Measurements from ENCODE around the gene ATF7.
"Not testable (repeated sequence)": the region's sequence is repeated elsewhere in the genome, so short reads cannot be mapped to it uniquely, and the experiment has no call there.

ATF7 gene

DNA sequence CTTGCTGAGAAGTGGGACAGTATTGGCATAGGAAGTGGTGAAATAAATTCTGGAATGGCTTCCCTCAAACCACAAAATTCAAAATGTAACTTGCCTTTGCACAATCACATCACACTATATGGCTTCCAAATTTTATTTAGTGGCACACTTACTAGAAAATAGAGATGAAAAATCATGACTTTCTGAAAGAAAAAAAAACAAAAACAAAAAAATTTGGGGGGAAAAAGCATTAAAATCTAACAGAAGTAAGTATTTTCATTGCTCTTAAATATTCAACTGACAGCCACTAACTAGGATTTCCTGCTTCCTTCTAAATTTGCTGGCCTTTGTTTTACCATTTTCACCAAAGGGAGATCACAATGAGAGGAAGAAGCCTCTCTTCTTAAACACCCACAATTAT lies 23.0 kb downstream of the ATF7 start:
- TF ChIP-seq, protein P1, sequence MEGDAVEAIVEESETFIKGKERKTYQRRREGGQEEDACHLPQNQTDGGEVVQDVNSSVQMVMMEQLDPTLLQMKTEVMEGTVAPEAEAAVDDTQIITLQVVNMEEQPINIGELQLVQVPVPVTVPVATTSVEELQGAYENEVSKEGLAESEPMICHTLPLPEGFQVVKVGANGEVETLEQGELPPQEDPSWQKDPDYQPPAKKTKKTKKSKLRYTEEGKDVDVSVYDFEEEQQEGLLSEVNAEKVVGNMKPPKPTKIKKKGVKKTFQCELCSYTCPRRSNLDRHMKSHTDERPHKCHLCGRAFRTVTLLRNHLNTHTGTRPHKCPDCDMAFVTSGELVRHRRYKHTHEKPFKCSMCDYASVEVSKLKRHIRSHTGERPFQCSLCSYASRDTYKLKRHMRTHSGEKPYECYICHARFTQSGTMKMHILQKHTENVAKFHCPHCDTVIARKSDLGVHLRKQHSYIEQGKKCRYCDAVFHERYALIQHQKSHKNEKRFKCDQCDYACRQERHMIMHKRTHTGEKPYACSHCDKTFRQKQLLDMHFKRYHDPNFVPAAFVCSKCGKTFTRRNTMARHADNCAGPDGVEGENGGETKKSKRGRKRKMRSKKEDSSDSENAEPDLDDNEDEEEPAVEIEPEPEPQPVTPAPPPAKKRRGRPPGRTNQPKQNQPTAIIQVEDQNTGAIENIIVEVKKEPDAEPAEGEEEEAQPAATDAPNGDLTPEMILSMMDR (IDR thresholded peaks at IDR 0.05; ENCODE audit: extremely low read depth, missing control alignments), result no peak
- DNase-seq (ENCODE audit: low spot score), result no peak

DNA sequence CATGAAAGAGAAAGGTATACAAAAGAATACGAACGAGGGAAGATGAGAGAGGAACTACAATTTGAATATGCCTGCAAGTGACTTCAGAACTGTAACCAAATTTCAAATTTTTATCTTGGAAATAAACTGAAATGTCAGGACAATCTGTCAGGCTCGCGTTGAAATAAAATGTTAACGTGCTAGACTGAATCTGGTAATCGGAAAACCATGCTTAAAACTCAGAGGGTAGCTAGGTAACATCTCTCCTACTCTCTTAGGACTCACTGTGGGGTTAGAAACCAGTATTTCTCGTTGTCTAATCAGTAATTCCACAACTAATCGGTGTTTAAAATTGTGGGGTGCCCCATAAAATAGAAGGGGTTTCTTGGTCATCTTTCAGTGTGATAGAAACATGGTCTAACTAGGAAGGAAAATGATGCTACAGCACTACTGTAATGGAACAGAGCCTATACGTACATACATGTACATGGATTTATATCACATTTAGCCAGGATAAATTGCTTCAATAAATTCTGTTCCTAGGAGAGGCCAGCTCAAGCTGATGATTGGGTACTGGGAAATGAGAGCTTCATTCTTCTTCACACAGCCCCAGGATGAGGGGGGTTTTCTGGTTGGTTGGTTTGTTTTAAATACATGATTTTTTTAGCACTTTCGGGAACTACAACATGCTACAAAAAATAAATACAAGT lies 23.9 kb downstream of the ATF7 start:
- no peak for DNase-seq (ENCODE audit: low spot score)
- TF ChIP-seq, protein P1 (IDR thresholded peaks at IDR 0.05; ENCODE audit: extremely low read depth, missing control alignments), result no peak

DNA sequence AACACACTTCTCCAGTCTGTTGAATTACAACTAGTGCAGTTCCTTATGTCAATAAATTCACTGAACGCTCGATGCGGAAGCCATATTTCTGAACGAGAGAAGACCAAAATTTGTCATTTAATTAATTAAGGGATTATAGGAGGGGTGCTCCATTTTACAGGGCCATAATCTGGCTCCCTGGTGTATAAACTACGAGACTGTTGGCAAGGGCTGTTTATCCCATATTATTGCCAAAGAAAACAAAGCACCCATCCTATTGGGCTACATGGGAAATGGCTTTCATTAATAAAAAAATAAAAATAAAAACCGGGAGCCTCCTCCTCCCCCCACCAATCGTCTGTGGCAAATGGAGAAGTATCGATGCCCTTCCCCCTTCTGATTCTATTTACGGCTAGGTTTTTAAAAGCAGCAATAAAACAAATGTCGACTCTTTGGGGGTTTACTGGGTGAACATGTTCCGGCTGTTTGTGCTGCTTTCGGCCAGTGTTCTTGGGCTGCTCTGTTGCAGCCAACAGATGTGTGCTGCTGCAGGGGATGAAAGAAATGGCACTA lies 24.8 kb downstream of the ATF7 start:
- peak; percentile 11 for DNase-seq (ENCODE audit: low spot score)
- TF ChIP-seq, protein P1 (IDR thresholded peaks at IDR 0.05; ENCODE audit: extremely low read depth, missing control alignments), result no peak

DNA sequence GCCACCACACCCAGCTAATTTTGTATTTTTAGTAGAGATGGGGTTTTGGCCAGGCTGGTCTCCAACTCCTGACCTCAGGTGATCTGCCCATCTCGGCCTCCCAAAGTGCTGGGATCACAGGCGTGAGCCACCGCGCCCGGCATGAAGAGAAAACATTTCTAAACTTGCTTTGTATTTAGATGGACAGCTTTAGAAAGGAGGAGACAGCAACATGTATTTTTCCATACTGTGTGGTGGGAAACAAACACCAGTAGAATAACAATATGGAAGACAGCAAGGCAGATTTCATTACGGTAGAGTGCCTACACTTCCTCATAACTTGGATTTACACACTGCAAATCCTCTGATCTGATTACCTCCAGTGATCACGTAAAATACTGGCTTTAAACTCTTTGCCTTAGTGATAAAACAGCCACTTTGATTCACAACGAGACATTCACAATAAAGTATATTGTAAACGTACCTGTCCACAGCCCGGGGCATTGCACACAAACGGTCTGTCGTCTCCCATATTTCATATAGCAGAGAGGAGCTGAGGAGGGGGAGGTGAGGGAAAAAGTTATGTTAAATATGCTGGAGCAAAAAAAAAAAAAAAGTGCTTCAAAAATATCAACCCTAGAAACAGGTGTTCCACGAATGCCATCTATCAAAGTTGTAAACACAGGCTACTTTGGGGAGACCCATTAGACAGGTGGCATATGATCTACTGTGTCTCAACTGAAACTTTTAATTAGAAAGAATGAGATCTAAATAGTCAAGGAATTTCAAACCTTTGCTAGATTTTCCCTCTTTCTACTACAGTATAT lies 25.5 kb downstream of the ATF7 start:
- no peak for DNase-seq (ENCODE audit: low spot score)
- TF ChIP-seq, protein P1 (IDR thresholded peaks at IDR 0.05; ENCODE audit: extremely low read depth, missing control alignments), result no peak

DNA sequence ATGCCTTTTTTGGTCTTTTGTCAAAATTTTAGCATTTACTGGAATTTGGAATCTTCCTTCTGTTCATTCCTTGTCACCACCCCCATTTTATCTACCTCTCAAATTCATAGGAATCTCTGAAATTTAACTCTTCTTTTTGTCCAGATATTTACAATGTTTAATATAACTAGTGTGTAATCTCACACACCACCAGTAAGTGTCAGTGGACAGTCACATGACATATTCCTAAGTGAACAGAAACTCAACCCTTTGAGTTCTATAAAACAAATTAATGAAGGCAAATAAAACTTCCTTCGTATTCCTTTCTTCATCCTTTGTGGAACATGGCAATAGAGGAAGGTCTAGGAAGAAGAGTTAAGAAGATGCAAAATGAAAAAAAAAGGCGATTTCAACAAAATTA lies 26.6 kb downstream of the ATF7 start:
- TF ChIP-seq, protein P1 (IDR thresholded peaks at IDR 0.05; ENCODE audit: extremely low read depth, missing control alignments), result no peak
- no peak for DNase-seq (ENCODE audit: low spot score)

DNA sequence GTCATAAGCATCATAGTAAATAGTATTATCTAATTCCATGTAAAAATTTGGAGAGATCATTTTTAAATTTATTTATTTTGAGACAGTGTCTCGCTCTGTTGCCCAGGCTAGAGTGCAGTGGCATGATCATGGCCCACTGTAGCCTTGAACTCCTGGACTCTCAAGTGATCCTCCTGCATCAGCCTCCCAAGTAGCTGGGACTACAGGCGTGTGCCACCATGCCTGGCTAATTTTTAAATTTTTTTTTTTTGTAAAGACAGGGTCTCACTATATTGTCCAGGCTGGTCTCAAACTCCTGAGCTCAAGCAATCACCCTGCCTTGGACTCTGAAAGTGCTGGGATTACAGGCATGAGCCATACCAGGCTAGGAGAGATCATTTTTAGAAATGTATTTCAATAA lies 27.2 kb downstream of the ATF7 start:
- not testable (repeated sequence) for DNase-seq (ENCODE audit: low spot score)

DNA sequence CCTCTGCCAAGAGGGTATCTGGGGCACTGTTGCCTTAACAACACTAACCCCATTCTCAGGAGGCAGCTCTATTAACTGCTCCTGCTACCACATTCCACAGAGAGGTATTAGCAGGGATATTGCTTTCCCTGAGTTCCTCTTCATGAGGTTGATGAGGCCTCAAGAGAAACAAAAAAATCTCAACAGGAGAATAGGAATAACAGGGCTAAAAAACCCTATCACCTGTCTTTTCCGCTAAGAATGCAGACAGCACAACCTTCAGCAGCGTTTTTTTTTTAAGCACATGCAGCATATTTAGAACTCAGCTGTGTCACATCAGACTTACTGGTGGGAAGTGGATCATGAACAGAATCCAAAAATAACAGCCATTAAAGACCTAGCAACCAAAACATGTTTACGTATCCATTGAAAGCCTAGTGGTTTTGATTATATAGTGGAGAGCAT lies 29.2 kb downstream of the ATF7 start:
- TF ChIP-seq, protein P1 (IDR thresholded peaks at IDR 0.05; ENCODE audit: extremely low read depth, missing control alignments), result no peak

More for the DNA sequence above, 29.2 kb downstream of the ATF7 start:
- no peak for DNase-seq (ENCODE audit: low spot score)

All from GM20000 (cell line).